HL-60/S4 (cell line): ENCODE results near the gene ARPP21.

Experiments
- in situ Hi-C: fragments of 300-500 bp; cut with MboI; formaldehyde crosslinking; loops from 2 replicates; pipeline ENCODE4 v1.14.3; 2022; ENCODE audit warnings: low sequenced_read_pairs

The ARPP21 gene

DNA sequence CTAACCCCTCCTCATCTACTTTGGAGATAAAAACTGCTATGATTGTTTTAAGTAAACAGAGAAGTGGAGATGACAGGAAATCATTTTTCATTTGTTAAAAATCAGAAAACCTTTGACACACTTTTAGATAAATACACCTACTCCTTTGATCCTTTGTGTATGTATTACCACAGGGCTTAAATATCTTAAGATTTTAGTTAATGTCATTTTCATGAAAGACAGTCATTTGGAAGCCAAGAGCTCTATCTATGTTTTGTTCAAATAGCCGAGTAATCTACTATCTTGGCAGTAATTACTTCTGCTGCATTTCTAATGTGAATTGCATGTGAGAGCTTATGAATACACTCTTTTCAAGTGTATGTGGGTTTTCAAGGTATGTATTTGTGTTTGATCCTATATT, 2.0 kb downstream of the ARPP21 start:
- in situ Hi-C loops: no loop called here

DNA sequence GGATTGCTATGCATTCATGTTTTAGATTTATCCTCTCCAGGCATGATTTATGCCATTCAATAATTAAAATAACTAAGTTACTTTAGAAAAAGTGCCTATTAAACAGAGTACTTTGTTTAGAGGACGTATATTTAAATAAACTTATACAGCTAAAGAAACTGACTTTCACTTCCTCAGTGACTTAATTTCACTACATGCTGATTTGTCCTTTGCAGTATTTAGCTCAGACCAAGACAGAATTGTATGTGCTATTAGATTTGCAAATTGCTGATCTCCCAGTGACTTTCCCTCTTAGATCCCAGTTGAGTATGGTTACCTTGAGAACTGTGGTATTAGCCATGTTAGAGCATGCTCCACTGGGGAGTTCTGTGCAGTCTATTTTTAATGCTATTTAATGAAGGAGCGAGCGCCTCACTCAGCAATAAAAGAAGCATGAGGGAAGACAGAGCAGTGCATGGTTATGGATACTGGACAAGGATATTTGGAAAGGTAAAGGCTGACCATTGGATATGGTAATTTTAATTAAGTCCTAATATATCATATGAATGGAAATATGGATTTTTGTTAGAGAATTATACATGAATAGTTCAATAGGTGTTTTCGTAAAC, 2.7 kb downstream of the ARPP21 start:
- in situ Hi-C loops: no loop called here

DNA sequence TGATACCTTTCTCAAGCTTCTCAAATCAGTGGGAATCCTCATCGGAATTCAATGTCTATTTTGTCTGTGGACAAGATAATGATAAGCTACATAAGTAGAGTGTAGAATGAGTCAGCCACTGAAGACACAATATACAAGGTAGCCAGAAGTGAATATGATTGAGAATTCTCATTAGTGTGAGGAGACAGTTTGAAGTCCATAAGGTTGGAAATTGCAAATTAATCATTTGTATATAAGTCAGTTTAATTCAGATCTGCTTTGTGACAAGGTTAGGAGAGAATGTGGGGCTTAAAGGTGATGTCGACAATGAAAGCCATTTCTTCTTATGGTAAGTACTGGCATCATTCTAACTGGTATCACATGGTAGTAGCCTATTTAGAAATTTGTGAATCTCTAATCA, 4.2 kb downstream of the ARPP21 start:
- in situ Hi-C loops: no loop called here

DNA sequence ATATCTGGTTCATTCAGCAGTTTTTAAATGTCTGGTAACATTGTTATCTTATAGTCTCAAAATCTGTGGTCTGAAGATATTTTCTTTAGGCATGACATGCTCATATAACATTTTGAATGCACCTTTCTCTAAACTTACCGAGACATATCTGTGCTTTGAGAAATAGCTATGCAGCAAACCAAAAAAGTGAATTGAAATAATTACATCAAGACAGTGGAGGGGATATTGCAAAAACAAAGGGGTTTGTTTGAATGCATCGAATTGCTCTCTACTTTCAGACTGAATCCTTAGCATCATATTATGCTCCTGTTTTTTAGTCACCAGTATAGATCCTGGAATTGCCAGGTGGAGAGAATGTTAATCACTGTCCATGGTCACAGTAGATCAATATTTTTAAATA, 5.1 kb downstream of the ARPP21 start:
- in situ Hi-C loops: no loop called here

DNA sequence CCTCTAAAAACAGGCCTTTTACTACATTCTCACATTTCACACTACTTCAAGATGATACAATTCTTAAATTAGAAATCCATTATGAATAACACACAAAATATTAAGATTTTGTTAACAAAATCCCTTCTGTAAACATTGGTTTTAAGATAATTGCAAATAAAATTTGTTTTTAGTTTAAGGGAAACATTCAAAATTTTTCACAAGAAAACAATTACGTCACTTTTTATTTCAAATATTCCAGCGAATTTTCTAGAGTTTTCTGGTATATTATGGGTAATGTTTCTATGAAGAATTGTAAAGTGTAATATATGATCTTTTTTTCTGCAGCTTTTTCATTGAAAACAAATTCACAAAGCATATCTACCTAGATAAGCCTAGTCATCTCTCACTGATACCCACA, 5.9 kb downstream of the ARPP21 start:
- in situ Hi-C loops: no loop called here

DNA sequence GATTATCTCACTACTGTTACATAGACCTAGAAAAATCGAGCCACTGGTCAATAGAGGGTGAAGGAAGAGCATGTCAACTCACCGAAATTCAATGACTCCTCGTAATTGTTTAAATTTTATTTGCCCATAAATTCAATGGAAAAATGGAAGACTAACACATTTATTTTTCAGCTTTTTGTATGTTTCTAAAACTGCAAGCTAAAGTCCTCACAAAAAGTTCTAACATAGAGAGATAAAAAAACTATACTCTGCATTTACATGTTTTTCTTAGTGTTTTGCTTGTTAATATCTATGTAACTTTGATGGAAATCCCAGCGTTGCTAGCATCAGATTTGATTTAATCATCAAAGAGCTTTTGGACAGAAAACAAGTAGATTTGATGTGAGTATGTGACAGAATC, 6.8 kb downstream of the ARPP21 start:
- in situ Hi-C loops: no loop called here

DNA sequence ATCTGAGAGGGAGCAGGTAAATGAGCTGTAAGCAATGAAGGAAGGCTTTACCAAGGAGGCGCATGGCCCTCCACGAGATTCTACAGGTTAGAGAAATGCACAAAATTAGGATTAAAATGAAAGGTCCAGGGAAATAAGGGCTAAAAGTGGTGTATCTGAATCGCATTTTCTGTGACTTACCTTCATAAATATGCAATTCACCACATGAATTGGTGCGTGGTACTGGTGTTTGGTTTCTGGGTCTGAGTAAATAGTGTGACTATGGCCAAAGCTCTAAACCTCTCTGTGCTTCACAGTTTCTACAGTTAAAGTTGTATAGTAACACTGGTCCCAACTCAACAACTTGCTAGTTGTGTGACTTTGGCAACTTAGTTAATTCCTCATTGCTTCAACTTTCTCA, 8.1 kb downstream of the ARPP21 start:
- in situ Hi-C loops: no loop called here

DNA sequence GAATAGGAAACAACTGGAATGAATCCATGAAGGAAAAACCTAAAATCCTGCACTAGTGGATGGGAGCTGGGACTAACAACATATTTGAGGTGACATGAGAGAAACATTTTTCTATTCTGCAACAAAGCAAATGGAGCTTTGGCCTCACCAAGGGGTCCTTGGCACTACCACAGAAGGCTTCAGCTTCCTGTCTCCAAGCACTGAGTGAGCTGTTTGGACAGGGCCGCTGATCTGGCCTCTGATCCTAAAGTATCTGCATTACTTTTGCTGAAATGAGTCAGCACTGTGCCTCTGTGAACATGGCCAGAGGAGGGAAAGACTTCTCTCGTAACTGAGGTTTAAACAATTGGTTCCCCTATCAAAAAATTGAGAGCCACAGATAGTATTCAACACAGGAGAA, 9.0 kb downstream of the ARPP21 start:
- in situ Hi-C loops: no loop called here

DNA sequence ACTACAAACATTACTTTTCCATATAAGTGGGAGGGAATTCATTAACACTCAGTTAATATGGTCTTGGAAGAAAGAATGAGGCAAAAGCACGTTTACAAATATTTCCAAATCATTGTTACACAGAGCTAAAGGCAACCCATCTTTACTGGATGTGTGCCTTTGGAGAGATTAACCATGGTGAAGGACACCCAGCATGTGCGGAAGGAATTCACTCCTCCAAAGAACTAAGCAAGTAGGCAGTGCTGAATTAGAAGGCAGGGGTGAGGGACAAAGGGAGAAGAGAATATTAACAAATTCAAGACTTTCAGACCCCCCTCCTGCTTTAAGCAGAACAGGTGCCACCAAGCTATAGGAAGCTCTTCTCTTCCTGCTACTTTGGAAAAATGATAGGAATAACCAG, 10.1 kb downstream of the ARPP21 start:
- in situ Hi-C loops: no loop called here

DNA sequence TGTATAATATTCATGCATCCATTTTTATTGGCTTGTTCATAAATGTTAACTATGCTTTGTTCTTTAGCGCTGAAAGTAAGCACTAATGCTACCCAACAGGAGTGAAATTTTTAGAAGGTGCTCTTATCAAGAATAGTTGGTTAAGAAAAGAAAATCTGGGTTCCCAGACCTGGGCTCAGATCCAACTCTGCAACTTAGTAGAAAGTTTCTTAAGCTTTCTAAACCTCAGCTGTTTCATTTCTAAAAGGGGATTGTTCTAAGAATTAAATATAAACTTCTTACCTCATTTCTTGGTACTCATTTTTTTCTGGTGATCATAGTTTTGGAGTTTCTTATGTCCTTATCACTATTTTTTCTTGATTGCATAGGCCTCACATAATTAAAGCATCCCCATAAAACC, 12.1 kb downstream of the ARPP21 start:
- in situ Hi-C loops: no loop called here

DNA sequence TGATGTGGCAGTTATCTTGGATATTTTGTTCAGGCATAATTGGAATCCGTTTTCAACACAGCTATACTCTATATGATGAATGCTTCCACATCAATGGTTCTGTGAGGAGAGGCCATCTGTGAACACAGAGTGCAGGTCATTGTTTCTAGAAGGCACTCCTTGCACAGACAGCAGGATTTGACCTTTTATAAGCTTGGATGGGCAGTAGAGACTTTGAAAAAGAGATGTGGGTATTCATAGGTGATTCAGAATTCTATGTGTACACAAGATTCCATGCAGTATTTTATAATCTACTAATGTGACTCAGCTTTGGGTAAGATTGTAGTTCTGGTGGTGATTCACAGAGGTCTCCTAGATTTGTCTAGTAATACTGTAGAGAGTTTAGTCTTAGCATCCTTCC, 12.5 kb downstream of the ARPP21 start:
- in situ Hi-C loops: no loop called here

DNA sequence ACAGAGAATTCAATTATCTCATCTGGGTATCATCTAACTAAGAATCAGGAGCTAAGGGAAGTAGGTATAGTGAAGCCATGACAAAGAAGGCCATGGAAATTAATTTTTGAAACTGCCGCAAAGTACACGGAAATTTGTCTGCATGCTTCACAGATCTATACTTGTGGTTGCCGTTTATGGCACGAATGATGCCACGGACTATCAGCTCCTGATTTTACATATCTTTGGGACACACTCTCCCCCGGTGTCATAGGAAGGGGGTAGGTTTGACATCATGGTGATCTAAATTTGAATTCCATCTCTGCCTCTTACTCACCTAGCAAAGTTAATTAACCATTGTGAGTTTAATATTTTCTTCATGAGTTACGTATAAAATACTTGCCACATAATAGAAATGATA, 14.0 kb downstream of the ARPP21 start:
- in situ Hi-C loops: no loop called here

DNA sequence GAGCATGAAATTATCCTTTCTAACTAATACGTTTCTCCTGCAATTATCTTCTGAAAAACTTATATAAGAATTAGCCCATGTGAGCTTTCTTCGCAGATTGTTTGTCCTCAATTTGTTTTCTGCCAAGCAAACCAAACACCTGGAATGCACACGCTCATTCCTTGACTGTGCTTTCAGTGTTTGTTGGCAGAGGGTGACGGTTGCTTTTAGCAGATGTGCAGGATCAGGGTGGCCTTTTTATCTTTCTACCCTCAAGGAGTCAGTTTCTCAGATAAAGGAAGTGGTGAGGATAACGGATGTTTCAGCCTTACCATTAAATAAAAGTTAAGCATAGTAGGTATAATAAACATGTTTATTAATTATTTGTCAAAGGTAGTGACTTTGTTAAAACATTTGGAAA, 15.2 kb downstream of the ARPP21 start:
- in situ Hi-C loops: no loop called here

DNA sequence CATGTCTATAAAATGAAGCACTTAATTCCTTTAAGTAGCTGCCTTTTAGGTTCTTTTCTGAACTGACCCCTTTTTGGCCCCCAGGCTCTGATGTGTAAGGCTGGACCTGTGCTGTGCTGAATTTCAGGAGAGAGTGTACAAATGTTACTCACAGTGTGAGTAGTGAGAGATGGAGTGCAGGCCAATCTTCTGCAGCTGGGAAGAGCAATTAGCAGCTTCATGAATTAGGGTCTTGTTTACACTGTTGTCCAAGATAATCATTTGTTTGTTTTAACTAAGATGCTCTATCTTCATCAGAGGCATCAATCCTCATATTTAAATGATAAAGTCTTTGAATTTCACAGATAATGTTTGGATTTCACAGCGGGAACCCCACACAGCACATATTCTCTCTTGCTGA, 19.4 kb downstream of the ARPP21 start:
- in situ Hi-C loops: no loop called here

DNA sequence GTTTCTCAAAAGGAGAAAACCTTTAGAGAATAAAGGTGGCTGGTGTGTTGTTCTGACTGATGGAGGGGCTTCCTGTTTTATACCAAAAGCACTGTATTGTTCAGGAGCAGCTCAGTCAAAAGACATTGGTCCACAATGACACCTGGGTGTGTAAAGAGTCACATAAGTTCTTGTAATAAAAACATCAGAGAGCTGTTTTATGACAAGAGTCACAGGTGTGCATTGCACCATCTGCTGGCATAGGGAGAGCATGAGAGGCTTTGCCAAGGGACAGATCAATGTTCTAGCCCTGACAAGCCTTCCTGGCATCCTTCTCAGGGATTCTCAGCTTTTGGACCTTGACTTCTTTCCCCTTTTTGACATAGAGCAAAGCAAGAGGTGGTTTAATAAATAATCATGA, 20.4 kb downstream of the ARPP21 start:
- in situ Hi-C loops: no loop called here

DNA sequence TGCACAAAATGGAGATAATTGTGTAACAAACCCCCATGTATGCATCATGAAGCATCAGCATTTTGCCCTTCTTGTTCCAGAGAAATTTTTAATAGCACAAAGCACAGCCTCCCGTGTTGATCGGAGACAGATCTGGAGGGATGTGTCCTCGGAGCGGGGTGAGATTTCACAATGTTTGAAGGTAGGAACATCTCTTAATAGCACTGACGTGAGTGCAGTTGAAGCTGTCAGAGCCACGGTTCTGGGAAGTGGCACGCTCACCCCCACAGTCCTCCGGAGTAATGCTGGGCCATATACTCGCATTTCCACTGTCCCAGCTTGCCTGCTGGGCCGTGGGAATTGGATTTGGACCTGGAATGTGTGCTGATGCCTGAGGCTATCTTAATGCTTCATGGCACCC, 24.1 kb downstream of the ARPP21 start:
- in situ Hi-C loops: no loop called here

DNA sequence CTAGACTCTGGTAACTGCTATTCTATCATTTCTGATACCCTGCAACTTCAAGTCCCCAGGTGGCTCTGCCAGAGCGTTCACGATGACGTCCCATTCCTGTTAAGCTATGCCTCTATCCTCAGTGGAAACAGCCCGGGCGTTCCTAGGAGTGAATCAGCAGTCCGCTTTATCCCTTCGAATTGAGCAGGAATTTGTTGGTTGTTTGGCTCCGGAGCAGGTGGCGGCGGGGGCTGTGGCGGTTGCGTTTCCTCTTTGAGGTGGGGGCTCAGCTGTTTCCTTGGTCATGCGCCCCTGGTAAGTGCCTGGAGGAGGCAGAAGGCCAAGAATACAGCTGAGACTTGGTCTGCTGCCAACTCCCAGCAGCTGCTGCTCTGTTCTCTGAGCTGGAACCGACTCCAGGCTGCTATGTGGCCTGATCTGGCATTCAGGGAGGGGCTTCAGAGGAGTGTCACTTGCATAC, 25.2 kb downstream of the ARPP21 start:
- in situ Hi-C loops: no loop called here

DNA sequence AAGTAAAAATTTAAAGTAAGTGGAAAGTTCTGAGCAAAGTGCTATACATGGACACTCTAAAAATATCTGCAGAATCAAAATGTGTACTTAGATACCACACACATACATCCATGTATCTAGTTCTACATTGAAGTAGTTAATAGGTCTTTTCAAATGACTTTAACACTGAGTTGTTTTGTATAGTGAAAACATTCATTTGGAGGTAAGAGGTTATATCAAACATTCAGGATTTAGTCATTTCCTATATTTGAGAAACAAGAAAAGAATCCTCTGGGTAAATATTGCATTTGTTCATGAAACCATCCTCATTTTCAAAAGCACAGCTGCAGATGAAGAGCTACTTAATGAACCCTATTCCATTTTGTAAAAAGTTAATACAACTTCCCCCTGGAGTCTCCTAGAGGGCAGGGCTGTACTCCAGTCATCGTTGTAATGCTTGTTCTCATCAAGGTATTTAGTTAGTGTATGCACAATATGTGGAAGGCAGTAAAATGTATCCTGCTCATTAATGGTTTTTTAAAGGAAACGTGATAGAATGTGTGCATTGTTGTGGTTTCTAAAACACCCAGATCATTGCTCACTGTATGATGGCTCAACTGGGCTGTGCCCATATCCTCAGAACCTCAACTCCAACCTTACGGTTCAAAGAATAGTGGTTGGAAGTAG, 26.2 kb downstream of the ARPP21 start:
- in situ Hi-C loops: no loop called here

DNA sequence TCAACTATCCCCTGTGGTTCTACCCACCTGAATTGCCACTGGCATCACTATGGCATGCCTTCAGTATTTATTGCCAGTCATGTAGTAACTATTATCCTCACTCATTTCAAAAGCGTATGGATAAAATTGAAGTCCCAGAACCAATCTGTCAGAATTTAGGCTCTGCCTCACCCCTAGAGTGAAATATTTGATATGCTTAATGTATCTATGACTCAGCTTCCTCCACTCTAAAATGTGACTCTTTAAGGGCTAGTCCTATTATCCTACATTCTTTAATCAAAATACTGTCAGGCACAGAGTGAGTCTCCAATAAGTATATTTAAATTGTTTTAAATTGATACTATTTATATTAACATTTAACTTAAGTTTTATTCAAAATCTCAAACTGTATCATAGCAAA, 27.6 kb downstream of the ARPP21 start:
- in situ Hi-C loops: no loop called here

DNA sequence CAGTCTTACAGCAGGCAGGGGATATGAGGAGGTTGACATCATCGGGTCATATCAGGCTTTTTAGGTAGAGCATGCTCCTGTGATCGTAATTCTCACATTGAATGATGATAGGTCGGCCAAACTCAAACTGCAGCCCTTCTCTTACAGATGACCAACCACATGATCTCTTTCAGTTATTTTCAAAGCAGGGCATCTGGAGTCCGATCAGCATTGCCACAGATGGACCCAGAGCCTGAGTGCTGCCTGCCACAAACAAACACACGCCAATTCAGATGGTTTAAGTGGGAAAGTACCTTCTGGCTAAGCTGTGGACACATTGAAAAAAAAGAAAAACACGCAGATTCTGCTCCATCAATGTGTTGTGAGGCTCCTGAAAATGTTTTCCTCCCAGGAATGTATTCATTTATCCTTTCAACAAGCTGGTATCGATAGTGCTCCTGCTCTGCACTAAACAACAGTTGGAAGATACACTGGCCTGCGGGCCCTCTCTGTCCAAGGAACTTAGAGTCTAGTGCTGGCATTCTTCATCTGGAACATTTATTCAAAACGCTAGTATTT, 31.2 kb downstream of the ARPP21 start:
- in situ Hi-C loops: no loop called here

DNA sequence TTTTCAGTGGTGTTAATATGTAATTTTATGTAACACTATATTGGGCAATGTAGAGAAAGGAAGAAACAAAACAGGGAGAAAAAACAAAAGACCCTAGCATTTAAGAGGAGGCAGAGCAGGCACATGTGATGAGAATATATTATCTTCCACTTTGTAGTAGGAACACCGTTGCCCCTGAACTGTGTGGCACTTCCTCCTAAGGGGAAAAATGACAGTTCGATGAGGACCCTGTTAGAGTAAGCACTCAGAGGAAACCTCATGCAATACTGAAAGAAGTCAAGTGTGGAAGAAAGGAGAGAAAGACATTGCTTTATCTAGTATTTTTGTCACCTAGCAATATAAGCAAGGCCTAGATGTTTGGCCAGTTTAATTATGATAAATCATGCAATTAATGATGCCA, 32.2 kb downstream of the ARPP21 start:
- in situ Hi-C loops: no loop called here

DNA sequence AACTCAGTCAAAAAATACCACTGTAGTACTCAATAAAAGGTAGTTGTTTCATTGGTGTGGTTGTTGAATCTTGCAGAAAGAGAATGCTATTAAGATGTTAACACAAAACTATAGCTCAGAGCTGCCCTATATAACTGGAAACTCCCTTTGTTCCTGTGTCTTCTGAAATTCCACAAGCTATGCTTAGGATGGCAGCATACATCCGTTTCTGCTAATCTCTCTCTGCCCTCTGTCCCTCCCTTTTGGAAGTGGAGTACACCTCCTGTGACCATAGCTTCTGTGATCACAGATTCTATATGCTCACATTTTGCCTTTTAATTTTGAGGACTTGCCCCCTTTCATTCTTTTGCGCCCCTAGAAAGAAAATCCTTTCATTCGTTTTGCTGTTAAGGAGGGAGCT, 33.7 kb downstream of the ARPP21 start:
- in situ Hi-C loops: no loop called here
